Suprapubic skin (tissue), 3 donors: ENCODE results near the gene HLA-DOB.

Experiments
- CTCF ChIP-seq, 2 donors: fragments of 200-600 bp in 1 of 2; fragments of 450-650 bp in 1 of 2; sonication (generic) in 1 of 2; IDR thresholded peaks; one replicate each; pipeline ENCODE4 v1.5.1; 2016 to 2019; ENCODE audit warnings: antibody characterized with exemption in 2 of 2, mild to moderate bottlenecking in 1 of 2, moderate library complexity in 1 of 2
- EP300 ChIP-seq: sonication (generic); formaldehyde crosslinking; IDR thresholded peaks from one replicate; pipeline ENCODE4 v1.6.1; 2017; ENCODE audit warnings: antibody characterized with exemption
- POLR2A ChIP-seq, 2 donors: fragments of 450-650 bp; IDR thresholded peaks; one replicate each; pipeline ENCODE4 v1.6.1; 2017; ENCODE audit warnings: antibody characterized with exemption in 2 of 2, mild to moderate bottlenecking in 2 of 2, moderate library complexity in 2 of 2

- TF ChIP-seq POLR2A (IDR thresholded peaks at IDR 0.05) (no peak), CTCF (IDR thresholded peaks at IDR 0.05) (no peak), EP300 (no peak)
Measured at GRCh38 chr6:32779036-32779435, 37.8 kb downstream of the HLA-DOB start.
